K562 (cell line): ENCODE data around the gene FSTL1.

ENCODE experiments used
- ARNT ChIP-seq, 2 experiments: fragments of 450-650 bp; IDR thresholded peaks; 2 replicates each; pipeline ENCODE4 v1.6.1; 2016; ENCODE audit warnings: mild to moderate bottlenecking in 1 of 2
- BHLHE40 ChIP-seq: IDR thresholded peaks from 2 replicates; pipeline ENCODE4 v1.6.1; 2011; ENCODE audit warnings: low read length, improper control_type of control experiment
- CTCF ChIP-seq, 3 experiments: IDR thresholded peaks in 2 of 3; conservative IDR thresholded peaks in 1 of 3; 2 replicates each; pipeline ENCODE4 v1.5.1; 2011 to 2012; ENCODE audit warnings: low read length in 3 of 3, mild to moderate bottlenecking in 3 of 3, control low read depth in 2 of 3, improper control_type of control experiment in 1 of 3, inconsistent platforms in 1 of 3, low read depth in 1 of 3, mixed read lengths in 1 of 3, moderate library complexity in 1 of 3; ENCODE audit not compliant: insufficient read depth in 2 of 3
- HNRNPL ChIP-seq: fragments of 200-400 bp; formaldehyde crosslinking; IDR thresholded peaks from 2 replicates; pipeline ENCODE4 v1.6.1; 2017; ENCODE audit warnings: low read depth, mild to moderate bottlenecking, low read length
- KDM2B ChIP-seq: fragments of 250-450 bp; sonication (Bioruptor Pico); IDR thresholded peaks from 2 replicates; pipeline ENCODE4 v1.8.0; 2021; ENCODE audit warnings: mild to moderate bottlenecking, moderate library complexity
- POLR2AphosphoS5 ChIP-seq: IDR thresholded peaks from 2 replicates; pipeline ENCODE4 v1.6.1; 2011; ENCODE audit warnings: mild to moderate bottlenecking, low read depth, low read length, moderate library complexity; ENCODE audit not compliant: control insufficient read depth, insufficient read depth
- REST ChIP-seq, 2 experiments: fragments of 450-650 bp; formaldehyde crosslinking in 1 of 2; IDR thresholded peaks; 2 replicates each; pipeline versions ENCODE4 v1.4.0 to v1.6.1; 2014 to 2020; ENCODE audit warnings: mild to moderate bottlenecking in 2 of 2, borderline replicate concordance in 1 of 2, low read depth in 1 of 2
- ZBTB5 ChIP-seq: fragments of 450-650 bp; IDR thresholded peaks from 2 replicates; pipeline ENCODE4 v1.6.1; 2017; ENCODE audit warnings: antibody characterized with exemption
- ZNF174 ChIP-seq: fragments of 250-450 bp; sonication (Bioruptor Pico); IDR thresholded peaks from 2 replicates; pipeline ENCODE4 v1.4.0; 2020; ENCODE audit warnings: mild to moderate bottlenecking
- ZNF282 ChIP-seq: sonication (generic); formaldehyde crosslinking; IDR thresholded peaks from 2 replicates; pipeline ENCODE4 v1.8.1; 2023; ENCODE audit warnings: missing genetic modification reagents

GRCh38 chr3:120468635-120469295 is 18.0 kb upstream of the FSTL1 start:
- no peak for TF ChIP-seq BHLHE40
- TF ChIP-seq POLR2AphosphoS5: no peak
- no peak for TF ChIP-seq KDM2B (CRISPR knock-in tag)
- TF ChIP-seq HNRNPL: no peak
- no peak for TF ChIP-seq ZBTB5
- TF ChIP-seq ZNF174: no peak
- TF ChIP-seq CTCF (IDR thresholded peaks at IDR 0.05 in 2 of 3, conservative IDR thresholded peaks at IDR 0.05 in 1 of 3; ENCODE audit: insufficient read depth in 2 of 3, low read depth in 1 of 3, low read length in 3 of 3): no peak
- TF ChIP-seq REST (IDR thresholded peaks at IDR 0.05; ENCODE audit: borderline replicate concordance): no peak
- TF ChIP-seq REST (CRISPR knock-in tag; IDR thresholded peaks at IDR 0.05; ENCODE audit: low read depth): no peak
- TF ChIP-seq ZNF282 (CRISPR knock-in tag): no peak
- no peak for TF ChIP-seq ARNT (IDR thresholded peaks at IDR 0.05)
